SK-N-SH (cell line): Measurements from ENCODE around the gene FCHSD2.

ENCODE experiments used
- CTCF ChIP-seq: fragments of 200-600 bp; sonication (generic); IDR thresholded peaks from 2 replicates; pipeline ENCODE4 v1.6.1; 2017; ENCODE audit warnings: antibody characterized with exemption, mild to moderate bottlenecking, moderate library complexity
- NRF1 ChIP-seq: IDR thresholded peaks from 2 replicates; pipeline ENCODE4 v1.6.1; 2012; ENCODE audit warnings: low read depth, mild to moderate bottlenecking, low read length
- RFX5 ChIP-seq: IDR thresholded peaks from 2 replicates; pipeline ENCODE4 v1.6.1; 2012; ENCODE audit warnings: mild to moderate bottlenecking, improper control_type of control experiment, low read length
- SMC3 ChIP-seq: IDR thresholded peaks from 2 replicates; pipeline ENCODE4 v1.6.1; 2012; ENCODE audit warnings: low read depth, low read length, improper control_type of control experiment
- USF1 ChIP-seq: IDR thresholded peaks from 2 replicates; pipeline ENCODE4 v1.4.0; 2012; ENCODE audit warnings: low read depth, borderline replicate concordance

- TF ChIP-seq RFX5 (no peak), CTCF (no peak), NRF1 (no peak), USF1 (no peak), SMC3 (no peak)
These were observed 14.6 kb upstream of the FCHSD2 start for GRCh38 chr11:73156686-73157085.
